Smooth muscle cell (in vitro differentiated cells): ENCODE measurements around the gene TBC1D2. TPM values are rescaled to one million over a fixed set of nuclear protein-coding genes. Genes with fewer than 3 reads are reported as not detected.

Experiments
- DNase-seq: peaks from one replicate; lab custom pipeline; 2025; ENCODE audit not compliant: unreplicated experiment; lab: John Stamatoyannopoulos, UW
- H2AFZ ChIP-seq: fragments of 200-600 bp; sonication (generic); 2 replicates; pipeline ENCODE4 v1.6.0; 2016; ENCODE audit warnings: antibody characterized with exemption, low read depth, mild to moderate bottlenecking
- H3F3A ChIP-seq: fragments of 200-600 bp; sonication (generic); 2 replicates; pipeline ENCODE4 v1.6.0; 2017; ENCODE audit warnings: antibody characterized with exemption, low read depth
- H3K27ac ChIP-seq: fragments of 200-600 bp; sonication (generic); 2 replicates; pipeline ENCODE4 v1.5.1; 2016; ENCODE audit warnings: low read depth, mild to moderate bottlenecking
- H3K27me3 ChIP-seq: fragments of 200-600 bp; sonication (generic); 2 replicates; pipeline ENCODE4 v1.6.1; 2016; ENCODE audit warnings: low read depth, mild to moderate bottlenecking
- H3K36me3 ChIP-seq: fragments of 200-600 bp; sonication (generic); 2 replicates; pipeline ENCODE4 v1.5.1; 2016; ENCODE audit warnings: low read depth
- H3K4me1 ChIP-seq: fragments of 200-600 bp; sonication (generic); 2 replicates; pipeline ENCODE4 v1.5.1; 2016; ENCODE audit warnings: low read depth
- H3K4me2 ChIP-seq: fragments of 200-600 bp; sonication (generic); 2 replicates; pipeline ENCODE4 v1.6.0; 2016; ENCODE audit warnings: mild to moderate bottlenecking
- H3K4me3 ChIP-seq: fragments of 200-600 bp; sonication (generic); 2 replicates; pipeline ENCODE4 v1.5.1; 2016; ENCODE audit warnings: mild to moderate bottlenecking
- H3K79me2 ChIP-seq: fragments of 200-600 bp; sonication (generic); 2 replicates; pipeline ENCODE4 v1.6.0; 2016; ENCODE audit warnings: low read depth, mild to moderate bottlenecking
- H3K9ac ChIP-seq: fragments of 200-600 bp; sonication (generic); 2 replicates; pipeline ENCODE4 v1.6.0; 2016; ENCODE audit warnings: low read depth
- H3K9me3 ChIP-seq: fragments of 200-600 bp; sonication (generic); replicated peaks from 2 replicates; pipeline ENCODE4 v1.5.1; 2016; ENCODE audit warnings: low read depth
- H4K20me1 ChIP-seq: fragments of 200-600 bp; sonication (generic); 2 replicates; pipeline ENCODE4 v1.6.0; 2016; ENCODE audit warnings: low read depth
- WGBS: methylation state at CpG from one replicate; pipeline ENCODE4 v1.1.7; 2016; ENCODE audit warnings: low lambda C conversion rate; 5-methylcytosine and 5-hydroxymethylcytosine counted together
- polyA plus RNA-seq: library from polyadenylated mRNA; unstranded; fragments of >200 nt; fragmentation: Nextera tagmentation; extraction: Ambion mirVana; gene quantifications from 2 replicates; pipeline ENCODE4 v1.2.1, GENCODE V29; 2016
- total RNA-seq: library from RNA; depleted of rRNA; stranded (reverse); fragments of >200 nt; gene quantifications from 2 replicates; pipeline ENCODE4 v1.2.3, GENCODE V29; 2014
- TF ChIP-seq, protein P1 (sequence below): fragments of 200-600 bp; sonication (generic); IDR thresholded peaks from 2 replicates; pipeline ENCODE4 v1.5.1; 2017; ENCODE audit warnings: borderline replicate concordance, mild to moderate bottlenecking, antibody characterized with exemption; ENCODE audit not compliant: insufficient read depth, poor library complexity, severe bottlenecking

TBC1D2 gene
- total and polyA plus RNA-seq, 2 experiments from 2014 or later, result 7.7 to 8.6 TPM

DNA sequence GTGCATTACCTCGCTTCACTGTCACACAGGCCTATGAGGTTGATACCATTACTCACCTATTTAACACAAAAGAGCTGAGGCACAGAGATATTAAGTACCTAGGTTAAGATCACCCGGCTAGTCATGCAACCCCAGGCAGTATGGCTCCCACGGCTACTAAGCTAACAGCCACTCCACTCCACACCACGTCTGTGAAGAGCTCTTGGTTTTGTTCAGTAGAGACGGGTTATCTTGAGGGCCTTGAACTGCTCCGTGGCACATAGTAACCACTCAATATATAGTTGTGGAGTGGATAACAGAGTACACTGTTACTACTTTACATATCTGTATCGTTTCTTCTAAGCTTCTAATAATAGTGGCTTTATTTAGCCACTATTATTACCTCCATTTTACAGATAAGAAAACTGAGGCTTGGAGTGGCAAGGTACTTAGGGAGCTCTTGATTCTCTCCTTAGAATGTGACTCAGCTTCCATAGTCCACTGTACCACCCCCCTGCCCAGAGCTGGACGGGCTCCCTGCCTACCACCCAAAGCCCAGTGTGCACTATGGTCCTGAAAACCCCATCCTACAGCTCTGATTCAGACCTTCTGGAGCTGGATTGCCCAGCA, 62.0 kb downstream of the TBC1D2 start:
- DNase-seq, result no peak
- TF ChIP-seq, protein P1, sequence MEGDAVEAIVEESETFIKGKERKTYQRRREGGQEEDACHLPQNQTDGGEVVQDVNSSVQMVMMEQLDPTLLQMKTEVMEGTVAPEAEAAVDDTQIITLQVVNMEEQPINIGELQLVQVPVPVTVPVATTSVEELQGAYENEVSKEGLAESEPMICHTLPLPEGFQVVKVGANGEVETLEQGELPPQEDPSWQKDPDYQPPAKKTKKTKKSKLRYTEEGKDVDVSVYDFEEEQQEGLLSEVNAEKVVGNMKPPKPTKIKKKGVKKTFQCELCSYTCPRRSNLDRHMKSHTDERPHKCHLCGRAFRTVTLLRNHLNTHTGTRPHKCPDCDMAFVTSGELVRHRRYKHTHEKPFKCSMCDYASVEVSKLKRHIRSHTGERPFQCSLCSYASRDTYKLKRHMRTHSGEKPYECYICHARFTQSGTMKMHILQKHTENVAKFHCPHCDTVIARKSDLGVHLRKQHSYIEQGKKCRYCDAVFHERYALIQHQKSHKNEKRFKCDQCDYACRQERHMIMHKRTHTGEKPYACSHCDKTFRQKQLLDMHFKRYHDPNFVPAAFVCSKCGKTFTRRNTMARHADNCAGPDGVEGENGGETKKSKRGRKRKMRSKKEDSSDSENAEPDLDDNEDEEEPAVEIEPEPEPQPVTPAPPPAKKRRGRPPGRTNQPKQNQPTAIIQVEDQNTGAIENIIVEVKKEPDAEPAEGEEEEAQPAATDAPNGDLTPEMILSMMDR, result no peak
- no peaks in the 10 kb centered on the region for H3K79me2 ChIP-seq
- no peak overlapping the region for H3K9ac ChIP-seq
- peaks cover 5% of the 10 kb centered on the region for H3F3A ChIP-seq
- no peak overlapping the region for H3K27ac ChIP-seq
- no peaks in the 10 kb centered on the region for H3K9me3 ChIP-seq
- peak overlapping the region; percentile 56 for H2AFZ ChIP-seq
- peak overlapping the region; percentile 84 for H3K4me2 ChIP-seq
- no peaks in the 10 kb centered on the region for H3K4me1 ChIP-seq
- WGBS, result 64% methylated on average over 8 of the region's 8 CpGs
- H3K4me3 ChIP-seq, result peak overlapping the region; percentile 71
- no peaks in the 10 kb centered on the region for H3K27me3 ChIP-seq
- no peaks in the 10 kb centered on the region for H3K36me3 ChIP-seq
- H4K20me1 ChIP-seq, result no peaks in the 10 kb centered on the region

DNA sequence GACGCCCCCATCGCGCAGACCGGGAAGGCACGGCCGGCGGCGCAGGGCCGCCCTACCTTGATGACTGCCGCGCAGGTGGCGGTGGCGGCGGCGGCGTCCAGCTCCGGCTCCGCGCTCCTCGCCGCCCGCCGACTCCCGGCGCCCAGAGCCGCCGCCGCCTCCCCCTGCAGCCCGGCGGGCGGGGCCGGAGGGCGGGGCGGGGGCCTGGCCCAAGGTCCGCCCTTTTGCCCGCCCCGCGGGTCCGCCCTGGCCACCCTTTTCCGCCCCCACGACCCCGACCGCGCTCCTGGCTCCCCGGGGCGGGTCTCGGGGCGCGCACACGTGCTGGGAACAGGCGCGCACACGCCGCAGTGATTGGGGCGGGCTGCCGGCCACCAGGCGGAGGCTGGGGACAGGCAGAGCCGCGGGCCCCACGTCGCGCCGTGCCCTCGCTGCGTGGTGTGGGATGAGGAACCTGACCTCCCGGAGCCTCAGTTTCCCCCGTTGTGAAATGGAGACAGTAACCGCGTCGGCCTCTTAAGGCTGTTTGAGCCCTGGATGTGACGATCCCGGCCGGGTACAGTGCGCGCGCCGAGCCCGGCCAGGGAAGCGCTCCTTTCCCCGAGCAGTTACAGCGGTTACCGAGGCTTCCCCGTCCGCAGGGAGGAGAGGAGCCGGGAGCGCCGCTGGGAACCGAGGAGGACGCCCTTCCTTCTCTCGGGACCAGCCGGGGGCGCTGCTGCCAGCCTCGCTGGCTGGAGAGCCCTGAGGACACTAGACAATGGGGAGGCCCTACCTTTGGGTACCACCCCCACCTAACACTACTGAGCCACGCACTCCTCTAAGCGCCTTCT, 62.7 kb downstream of the TBC1D2 start, which contains the start of gene CORO2A:
Gene CORO2A (minus strand): TSS at position 135 of the 833 bp plus-strand sequence. CDS start 34,977 bp downstream, outside the sequence.
- H3K4me2 ChIP-seq, result peak within 1 kb of the TSS; percentile 84
- H3K36me3 ChIP-seq, result no peaks in the 10 kb centered on the region
- TF ChIP-seq, protein P1, result peak; percentile 23
- DNase-seq, result peak; percentile 63
- H3K4me3 ChIP-seq, result peak within 1 kb of the TSS; percentile 71
- peaks cover under 1% of the 10 kb centered on the region for H3K79me2 ChIP-seq
- no peaks in the 10 kb centered on the region for H3K9me3 ChIP-seq
- peak within 1 kb of the TSS; percentile 84 for H2AFZ ChIP-seq
- no peaks in the 10 kb centered on the region for H3K27me3 ChIP-seq
- no peaks in the 10 kb centered on the region for H3K4me1 ChIP-seq
- H3K27ac ChIP-seq, result no peak within 1 kb of the TSS
- H4K20me1 ChIP-seq, result no peaks in the 10 kb centered on the region
- H3K9ac ChIP-seq, result peak within 1 kb of the TSS; percentile 33
- under 1% methylated on average over 51 of the region's 95 CpGs for WGBS
- H3F3A ChIP-seq, result peaks cover 5% of the 10 kb centered on the region

DNA sequence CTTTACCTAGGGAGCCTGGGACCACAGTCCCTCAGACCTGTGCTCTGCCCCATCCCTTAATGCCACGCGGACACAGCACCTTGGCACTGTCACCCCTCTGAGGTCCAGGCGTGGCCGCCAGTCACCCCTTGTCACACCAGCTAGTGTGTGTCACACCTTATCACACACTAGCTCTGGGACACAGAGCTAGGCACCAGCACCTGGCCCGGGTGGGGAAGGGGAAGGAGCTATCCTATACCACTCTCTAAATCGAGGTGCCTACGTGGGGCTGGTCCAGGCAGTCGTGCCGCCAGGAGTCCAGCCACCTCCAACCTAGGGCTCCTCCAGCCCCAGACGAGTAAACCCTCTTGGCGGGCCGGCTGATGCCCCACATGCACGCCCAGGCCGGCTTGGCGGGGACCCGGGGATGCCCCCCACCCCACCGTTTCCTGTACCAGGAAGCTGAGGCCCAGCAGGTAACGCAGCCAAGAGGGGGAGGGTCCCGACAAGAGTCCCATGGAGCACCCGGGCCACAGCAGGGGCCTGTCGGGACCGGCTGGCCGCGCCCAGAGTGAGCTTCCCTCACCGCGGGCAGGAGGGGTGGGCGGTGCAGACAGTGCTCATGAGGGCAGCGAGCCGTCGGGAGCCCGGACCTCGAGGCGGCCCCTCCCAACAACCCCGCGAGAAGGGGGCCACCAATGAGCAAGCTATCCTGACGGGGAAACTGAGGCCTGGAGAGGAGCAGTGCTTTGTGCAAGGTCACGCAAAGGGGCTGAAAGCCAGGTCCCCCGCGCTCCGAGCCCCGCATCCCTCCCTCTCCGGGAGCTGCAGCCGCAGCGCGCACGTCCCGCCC, 63.6 kb downstream of the TBC1D2 start:
- DNase-seq, result no peak
- Histone ChIP-seq H3K79me2 (peaks cover 4% of the 10 kb centered on the region), H3K27me3 (no peaks in the 10 kb centered on the region), H3K4me2 (peak overlapping the region; percentile 84), H2AFZ (peak overlapping the region; percentile 84), H3K4me3 (peak overlapping the region; percentile 71), H3K27ac (no peak overlapping the region), H3K4me1 (no peaks in the 10 kb centered on the region), H3K9ac (no peak overlapping the region), H3K9me3 (no peaks in the 10 kb centered on the region), H4K20me1 (no peaks in the 10 kb centered on the region), H3K36me3 (no peaks in the 10 kb centered on the region), H3F3A (peaks cover 5% of the 10 kb centered on the region)
- TF ChIP-seq, protein P1, result no peak
- 10% methylated on average over 40 of the region's 47 CpGs for WGBS
